ENCODE measurements around the gene TAF6. TPM values are rescaled to one million over a fixed set of nuclear protein-coding genes. Genes with fewer than 3 reads are reported as not detected.
A peak's percentile ranks its signal among the peaks of the same experiment; 100 is the strongest.

TAF6 gene
- total and polyA plus RNA-seq, 9 of the 15 experiments (the other 6 are each of a cell fraction or from before 2014, with no cell fraction given), result 0.78 to 78.7 (median 21.3) TPM

DNA sequence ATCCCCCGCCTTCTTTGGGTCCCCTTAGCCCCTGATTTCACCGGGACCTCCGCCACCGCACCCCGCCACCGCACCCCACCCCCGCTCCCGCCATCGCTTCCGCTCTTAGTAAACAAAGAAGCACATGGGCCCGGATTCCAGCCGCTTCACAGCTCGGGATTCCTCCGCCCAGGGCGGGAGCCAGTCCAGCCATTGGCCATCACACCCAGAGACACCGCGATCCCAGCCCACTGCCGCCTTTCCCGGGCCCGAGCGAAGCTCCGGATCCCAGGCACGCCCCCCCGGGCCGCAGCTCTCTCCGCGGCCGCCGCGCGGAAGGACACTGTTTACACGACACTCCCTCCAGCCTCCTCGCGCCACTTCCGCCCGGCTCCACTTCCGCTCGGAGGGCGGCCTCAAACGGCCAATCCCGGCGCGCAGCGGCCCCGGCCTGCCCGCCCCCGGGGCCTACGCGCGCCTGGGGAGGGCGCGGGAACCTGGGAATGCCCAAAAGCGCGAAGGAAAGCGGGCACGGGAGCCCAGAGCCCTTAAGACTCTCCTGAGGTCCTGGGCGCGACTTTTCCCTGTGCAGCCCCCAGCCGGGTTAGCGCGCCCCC, 18.6 kb downstream of the TAF6 start (continued):
- peak; percentile 57 for TF ChIP-seq POLR2AphosphoS5 (IDR thresholded peaks at IDR 0.05; ENCODE audit: control insufficient read depth, insufficient read depth, low read depth, low read length)
- TF ChIP-seq ZKSCAN1 (IDR thresholded peaks at IDR 0.05; ENCODE audit: low read depth, low read length), result peak; percentile 71
- no peak for TF ChIP-seq YBX1 (IDR thresholded peaks at IDR 0.05)
- TF ChIP-seq, protein P1, sequence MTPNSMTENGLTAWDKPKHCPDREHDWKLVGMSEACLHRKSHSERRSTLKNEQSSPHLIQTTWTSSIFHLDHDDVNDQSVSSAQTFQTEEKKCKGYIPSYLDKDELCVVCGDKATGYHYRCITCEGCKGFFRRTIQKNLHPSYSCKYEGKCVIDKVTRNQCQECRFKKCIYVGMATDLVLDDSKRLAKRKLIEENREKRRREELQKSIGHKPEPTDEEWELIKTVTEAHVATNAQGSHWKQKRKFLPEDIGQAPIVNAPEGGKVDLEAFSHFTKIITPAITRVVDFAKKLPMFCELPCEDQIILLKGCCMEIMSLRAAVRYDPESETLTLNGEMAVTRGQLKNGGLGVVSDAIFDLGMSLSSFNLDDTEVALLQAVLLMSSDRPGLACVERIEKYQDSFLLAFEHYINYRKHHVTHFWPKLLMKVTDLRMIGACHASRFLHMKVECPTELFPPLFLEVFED (CRISPR knock-in tag; conservative IDR thresholded peaks at IDR 0.05), result peak; percentile 64; the same call in 1 of the 2 replicates
- no peak for TF ChIP-seq IFI16 (CRISPR knock-in tag; IDR thresholded peaks at IDR 0.05)
- peak in 1 of 2 experiments; percentile 66; a peak in 1 of 4 replicates for TF ChIP-seq ETV6 (IDR thresholded peaks at IDR 0.05; ENCODE audit: borderline replicate concordance in 1 of 2, low read depth in 2 of 2, low read length in 1 of 2)
- no peak for TF ChIP-seq ETV6 (CRISPR knock-in tag; IDR thresholded peaks at IDR 0.05; ENCODE audit: borderline replicate concordance)
- TF ChIP-seq SOX6 (IDR thresholded peaks at IDR 0.05), result peak; percentile 17; the same call in 1 of the 2 replicates
- peak; percentile 79 for TF ChIP-seq ZBTB12 (CRISPR knock-in tag; IDR thresholded peaks at IDR 0.05)
- peak; percentile 90 for TF ChIP-seq POLR2G (IDR thresholded peaks at IDR 0.05; ENCODE audit: low read depth, low read length)
- TF ChIP-seq CCNT2 (IDR thresholded peaks at IDR 0.05; ENCODE audit: borderline replicate concordance, extremely low read depth, insufficient read length, low read depth, low read length), result peak; percentile 95
- peak; percentile 50 for TF ChIP-seq FIP1L1 (IDR thresholded peaks at IDR 0.05; ENCODE audit: low read depth, low read length, poor library complexity, severe bottlenecking)
- TF ChIP-seq LEF1 (IDR thresholded peaks at IDR 0.05), result peak; percentile 62; the same call in 1 of the 2 replicates
- peak; percentile 31 to 73; a peak in 2 of 4 replicates for TF ChIP-seq TRIM24 (IDR thresholded peaks at IDR 0.05)
- TF ChIP-seq ZC3H4 (CRISPR knock-in tag; IDR thresholded peaks at IDR 0.05; ENCODE audit: borderline replicate concordance), result no peak
- TF ChIP-seq ATF7 (IDR thresholded peaks at IDR 0.05), result peak; percentile 85
- TF ChIP-seq ZNF639 (CRISPR knock-in tag; conservative IDR thresholded peaks at IDR 0.05 in 1 of 2, IDR thresholded peaks at IDR 0.05 in 1 of 2), result peak in 1 of 2 experiments; percentile 93; a peak in 1 of 4 replicates
- TF ChIP-seq NRF1 (conservative IDR thresholded peaks at IDR 0.05 in 1 of 2, IDR thresholded peaks at IDR 0.05 in 1 of 2), result peak; percentile 49 to 63; a peak in 3 of 4 replicates
- peak; percentile 88 for TF ChIP-seq PCBP2 (IDR thresholded peaks at IDR 0.05; ENCODE audit: low read depth, low read length, poor library complexity, severe bottlenecking)
- peak; percentile 86 for TF ChIP-seq MAX (CRISPR knock-in tag; IDR thresholded peaks at IDR 0.05)
- TF ChIP-seq PHF8 (IDR thresholded peaks at IDR 0.05; ENCODE audit: borderline replicate concordance, low read length), result peak; percentile 17; the same call in 1 of the 2 replicates
- no peak for TF ChIP-seq POLR2AphosphoS2 (IDR thresholded peaks at IDR 0.05; ENCODE audit: low read length)
- TF ChIP-seq WHSC1 (IDR thresholded peaks at IDR 0.05; ENCODE audit: low read length), result no peak

All from K562 (cell line).